Activated B cell treated with CpG ODN at 0.5 μM for 24 hours (primary cell): ENCODE measurements around the gene HHAT. TPM values are rescaled to one million over a fixed set of nuclear protein-coding genes. Genes with fewer than 3 reads are reported as not detected.

ENCODE experiments used
- ATAC-seq: fragments of 200-7000 bp; cut with Tn5 transposase; one replicate; pipeline ENCODE4 v1.10.0; 2021; ENCODE audit warnings: low read depth, mild to moderate bottlenecking, moderate library complexity
- CTCF ChIA-PET: fragments of 350-600 bp; sonication (Branson Sonifier 250); formaldehyde crosslinking; loops from one replicate; lab custom pipeline; 2021; ENCODE audit warnings: antibody characterized with exemption; lab: Charles Lee
- POLR2A ChIA-PET: fragments of 350-600 bp; sonication (Branson Sonifier 250); formaldehyde crosslinking; loops from one replicate; lab custom pipeline; 2021; ENCODE audit warnings: antibody characterized with exemption; lab: Charles Lee
- DNase-seq: peaks from one replicate; pipeline ENCODE4 v3.0.0; 2022
- H3K27ac Mint-ChIP-seq: one replicate; pipeline ENCODE4 v1.8.0; 2020; ENCODE audit warnings: mixed read lengths
- H3K27me3 Mint-ChIP-seq: one replicate; pipeline ENCODE4 v1.8.0; 2021; ENCODE audit warnings: mixed read lengths
- H3K36me3 Mint-ChIP-seq: one replicate; pipeline ENCODE4 v1.8.0; 2021; ENCODE audit warnings: low read depth, mixed read lengths
- H3K4me1 Mint-ChIP-seq: one replicate; pipeline ENCODE4 v1.8.0; 2021; ENCODE audit warnings: mixed read lengths
- H3K4me3 Mint-ChIP-seq: one replicate; pipeline ENCODE4 v1.8.0; 2020; ENCODE audit warnings: mild to moderate bottlenecking, mixed read lengths
- H3K9me3 Mint-ChIP-seq: one replicate; pipeline ENCODE4 v1.8.0; 2020; ENCODE audit warnings: mixed read lengths
- intact Hi-C: fragments of 100-400 bp; cut with micrococcal nuclease; formaldehyde crosslinking; loops from one replicate; pipeline ENCODE4 v1.15.1; 2024
- total RNA-seq: library from RNA; stranded (reverse); gene quantifications from 2 replicates; pipeline ENCODE4 v1.2.3, GENCODE V29; 2022
- TF ChIP-seq, protein P1 (sequence below): fragments of 200-600 bp; IDR thresholded peaks from one replicate; pipeline ENCODE4 v1.8.0; 2022; ENCODE audit warnings: antibody characterized with exemption, mild to moderate bottlenecking

Gene HHAT
- total RNA-seq, 1 donor from 2014 or later: 8.5 TPM

- Mint-ChIP-seq H3K4me3 (no peak overlapping the region), H3K9me3 (no peaks in the 10 kb centered on the region), H3K27ac (no peak overlapping the region), H3K4me1 (no peaks in the 10 kb centered on the region), H3K36me3 (no peaks in the 10 kb centered on the region), H3K27me3 (no peaks in the 10 kb centered on the region)
- intact Hi-C loops: no loop called here
- no peak for ATAC-seq
- TF ChIP-seq, protein P1, sequence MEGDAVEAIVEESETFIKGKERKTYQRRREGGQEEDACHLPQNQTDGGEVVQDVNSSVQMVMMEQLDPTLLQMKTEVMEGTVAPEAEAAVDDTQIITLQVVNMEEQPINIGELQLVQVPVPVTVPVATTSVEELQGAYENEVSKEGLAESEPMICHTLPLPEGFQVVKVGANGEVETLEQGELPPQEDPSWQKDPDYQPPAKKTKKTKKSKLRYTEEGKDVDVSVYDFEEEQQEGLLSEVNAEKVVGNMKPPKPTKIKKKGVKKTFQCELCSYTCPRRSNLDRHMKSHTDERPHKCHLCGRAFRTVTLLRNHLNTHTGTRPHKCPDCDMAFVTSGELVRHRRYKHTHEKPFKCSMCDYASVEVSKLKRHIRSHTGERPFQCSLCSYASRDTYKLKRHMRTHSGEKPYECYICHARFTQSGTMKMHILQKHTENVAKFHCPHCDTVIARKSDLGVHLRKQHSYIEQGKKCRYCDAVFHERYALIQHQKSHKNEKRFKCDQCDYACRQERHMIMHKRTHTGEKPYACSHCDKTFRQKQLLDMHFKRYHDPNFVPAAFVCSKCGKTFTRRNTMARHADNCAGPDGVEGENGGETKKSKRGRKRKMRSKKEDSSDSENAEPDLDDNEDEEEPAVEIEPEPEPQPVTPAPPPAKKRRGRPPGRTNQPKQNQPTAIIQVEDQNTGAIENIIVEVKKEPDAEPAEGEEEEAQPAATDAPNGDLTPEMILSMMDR: no peak
- ChIA-PET CTCF (no interaction called here), POLR2A (no interaction called here)
- no peak for DNase-seq
These were observed 268.9 kb downstream of the HHAT start for GRCh38 chr1:210597555-210598134.

DNA sequence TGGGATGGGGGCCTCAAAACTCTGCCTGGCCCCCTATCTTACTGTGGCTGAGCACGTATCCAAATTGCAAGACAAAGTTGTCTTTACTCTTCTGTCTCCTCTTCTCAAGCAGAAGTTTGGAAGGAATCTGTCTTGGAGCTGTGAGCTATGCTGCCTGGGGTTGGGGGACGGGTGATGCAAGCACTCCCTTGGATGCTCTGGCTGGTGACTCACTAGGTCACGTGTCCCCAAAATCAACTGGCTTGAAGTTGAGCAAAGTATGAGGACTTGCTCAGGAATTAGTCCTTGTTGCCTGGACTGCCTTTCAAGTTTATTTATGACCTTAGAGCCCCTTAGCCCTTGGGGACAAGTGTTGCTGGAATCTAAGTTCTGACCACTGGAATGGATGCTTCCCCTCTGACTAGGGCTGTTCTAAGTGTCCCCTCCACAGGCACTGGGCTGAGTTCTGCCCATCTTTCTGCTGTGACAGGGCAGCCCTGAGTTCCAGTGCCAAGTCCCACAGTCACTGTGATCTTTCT is 269.5 kb downstream of the HHAT start:
- CTCF ChIA-PET: no interaction called here
- Mint-ChIP-seq H3K27ac (no peak overlapping the region), H3K4me3 (no peak overlapping the region), H3K36me3 (no peaks in the 10 kb centered on the region), H3K27me3 (no peaks in the 10 kb centered on the region), H3K9me3 (no peaks in the 10 kb centered on the region), H3K4me1 (no peaks in the 10 kb centered on the region)
- intact Hi-C loops: no loop called here
- DNase-seq (no peak), ATAC-seq (no peak)
- POLR2A ChIA-PET: no interaction called here
- TF ChIP-seq, protein P1: no peak

DNA sequence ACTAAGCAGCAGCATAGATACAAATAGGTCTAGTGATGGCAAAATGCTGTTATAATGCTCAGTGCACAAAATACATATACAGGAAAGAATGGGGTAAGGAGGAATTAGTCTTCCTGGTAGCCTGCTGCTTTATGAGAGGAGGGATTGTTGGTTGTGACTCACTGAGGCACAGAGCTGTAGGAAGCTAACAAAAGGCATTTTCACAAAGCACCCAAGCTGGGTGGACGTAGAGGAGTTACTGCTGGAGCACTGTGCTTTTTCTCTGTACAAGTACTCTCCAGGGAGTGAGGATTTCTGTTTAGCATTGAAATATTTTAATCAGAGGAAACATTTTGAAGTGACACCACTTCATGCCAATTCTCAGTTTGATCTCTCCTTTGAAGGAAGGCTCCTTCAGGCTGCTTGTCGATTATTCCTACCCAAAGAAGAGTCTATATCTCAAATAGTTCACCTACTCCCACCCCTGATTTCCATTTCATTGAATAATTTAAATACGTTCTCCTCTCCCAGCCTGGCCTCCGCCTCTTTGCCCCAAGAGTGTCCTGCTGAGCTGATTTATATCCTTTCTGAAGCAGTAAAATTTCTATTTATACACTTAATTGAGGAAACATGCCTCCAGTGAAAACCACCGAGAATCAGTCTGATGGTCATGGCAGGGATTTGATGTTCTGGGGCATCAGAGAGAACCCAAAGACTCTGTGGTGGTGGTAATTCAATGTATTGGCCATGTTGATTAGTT is 271.9 kb downstream of the HHAT start:
- TF ChIP-seq, protein P1: no peak
- Mint-ChIP-seq H3K27me3 (no peaks in the 10 kb centered on the region), H3K9me3 (no peaks in the 10 kb centered on the region), H3K4me1 (no peaks in the 10 kb centered on the region), H3K4me3 (no peak overlapping the region), H3K36me3 (no peaks in the 10 kb centered on the region), H3K27ac (no peak overlapping the region)
- CTCF ChIA-PET: no interaction called here
- no peak for ATAC-seq
- intact Hi-C loops: no loop called here
- POLR2A ChIA-PET: no interaction called here
- DNase-seq: no peak

- DNase-seq: no peak
- ChIA-PET CTCF (no interaction called here), POLR2A (no interaction called here)
- H3K4me3 Mint-ChIP-seq: no peak overlapping the region
- peaks cover 3% of the 10 kb centered on the region for H3K9me3 Mint-ChIP-seq
- H3K4me1 Mint-ChIP-seq: no peaks in the 10 kb centered on the region
- no peak overlapping the region for H3K27ac Mint-ChIP-seq
- no peaks in the 10 kb centered on the region for H3K27me3 Mint-ChIP-seq
- no peak for ATAC-seq
- TF ChIP-seq, protein P1: no peak
- peaks cover 5% of the 10 kb centered on the region for H3K36me3 Mint-ChIP-seq
- intact Hi-C loops: no loop called here
These were observed 274.4 kb downstream of the HHAT start for GRCh38 chr1:210603123-210603522.

GRCh38 chr1:210605099-210605498 is 276.4 kb downstream of the HHAT start:
- peaks cover 9% of the 10 kb centered on the region for H3K36me3 Mint-ChIP-seq
- H3K27ac Mint-ChIP-seq: no peak overlapping the region
- intact Hi-C loops: no loop called here
- H3K4me3 Mint-ChIP-seq: no peak overlapping the region
- ChIA-PET POLR2A (no interaction called here), CTCF (no interaction called here)
- H3K27me3 Mint-ChIP-seq: no peaks in the 10 kb centered on the region
- DNase-seq: no peak
- no peaks in the 10 kb centered on the region for H3K4me1 Mint-ChIP-seq
- H3K9me3 Mint-ChIP-seq: peaks cover 3% of the 10 kb centered on the region
- TF ChIP-seq, protein P1: no peak
- no peak for ATAC-seq
